CD8-positive, alpha-beta memory T cell (primary cell): ENCODE measurements around the gene PTPRM. TPM values are rescaled to one million over a fixed set of nuclear protein-coding genes. Genes with fewer than 3 reads are reported as not detected.

Source experiments
- CTCF ChIA-PET: fragments of 350-600 bp; sonication (Branson Sonifier 250); formaldehyde crosslinking; loops from one replicate; lab custom pipeline; 2021; ENCODE audit warnings: antibody characterized with exemption; lab: Charles Lee
- POLR2A ChIA-PET: fragments of 350-600 bp; sonication (Branson Sonifier 250); formaldehyde crosslinking; loops from one replicate; lab custom pipeline; 2021; ENCODE audit warnings: antibody characterized with exemption; lab: Charles Lee
- DNase-seq, 5 donors: peaks; one replicate each; pipeline versions ENCODE4 v3.0.0 to v3.0.0-alpha.2; 2020 to 2022; ENCODE audit warnings: mixed read lengths in 1 of 5
- H3K27ac ChIP-seq: one replicate; pipeline ENCODE4 v1.7.0; 2013; ENCODE audit warnings: low read depth, mild to moderate bottlenecking, low read length, moderate library complexity
- H3K27me3 ChIP-seq: 2 replicates; pipeline ENCODE4 v1.7.0; 2013; ENCODE audit warnings: low read length, mild to moderate bottlenecking; ENCODE audit not compliant: insufficient read depth, poor library complexity, severe bottlenecking
- H3K36me3 ChIP-seq: 2 replicates; pipeline ENCODE4 v1.7.0; 2013; ENCODE audit warnings: mild to moderate bottlenecking, low read length, moderate library complexity; ENCODE audit not compliant: insufficient read depth
- H3K4me1 ChIP-seq: 2 replicates; pipeline ENCODE4 v1.7.0; 2013; ENCODE audit warnings: mild to moderate bottlenecking, low read length, moderate library complexity; ENCODE audit not compliant: insufficient read depth
- H3K4me3 ChIP-seq: 2 replicates; pipeline ENCODE4 v1.7.0; 2013; ENCODE audit warnings: mild to moderate bottlenecking, low read length
- H3K9me3 ChIP-seq: 2 replicates; pipeline ENCODE4 v1.7.0; 2013; ENCODE audit warnings: mild to moderate bottlenecking, low read length
- H3K27ac Mint-ChIP-seq, 8 donors: one replicate each; pipeline ENCODE4 v1.8.0; 2020 to 2021; ENCODE audit warnings: mixed read lengths in 8 of 8, mild to moderate bottlenecking in 6 of 8, inconsistent platforms in 3 of 8, moderate library complexity in 3 of 8
- H3K27me3 Mint-ChIP-seq, 2 donors: one replicate each; pipeline ENCODE4 v1.8.0; 2020 to 2021; ENCODE audit warnings: mixed read lengths in 2 of 2, mild to moderate bottlenecking in 1 of 2, moderate library complexity in 1 of 2
- H3K36me3 Mint-ChIP-seq, 3 donors: one replicate each; pipeline ENCODE4 v1.8.0; 2020 to 2021; ENCODE audit warnings: mixed read lengths in 3 of 3, inconsistent platforms in 1 of 3, mild to moderate bottlenecking in 1 of 3
- H3K4me1 Mint-ChIP-seq, 3 donors: one replicate each; pipeline ENCODE4 v1.8.0; 2020 to 2021; ENCODE audit warnings: mixed read lengths in 3 of 3, inconsistent platforms in 1 of 3, mild to moderate bottlenecking in 1 of 3
- H3K4me3 Mint-ChIP-seq, 7 donors: one replicate each; pipeline ENCODE4 v1.8.0; 2020 to 2021; ENCODE audit warnings: mixed read lengths in 7 of 7, mild to moderate bottlenecking in 6 of 7, moderate library complexity in 4 of 7, inconsistent platforms in 2 of 7
- H3K9me3 Mint-ChIP-seq, 5 donors: one replicate each; pipeline ENCODE4 v1.8.0; 2020 to 2022; ENCODE audit warnings: mixed read lengths in 5 of 5, mild to moderate bottlenecking in 3 of 5, moderate library complexity in 2 of 5, inconsistent platforms in 1 of 5
- polyA plus RNA-seq: library from polyadenylated mRNA; unstranded; fragments of 300-500 nt; fragmentation: Illumina TruSeq; gene quantifications from one replicate; pipeline ENCODE4 v1.2.3, GENCODE V29; 2021
- total RNA-seq, 2 experiments: library from RNA; stranded (reverse); gene quantifications; one replicate each; pipeline ENCODE4 v1.2.3, GENCODE V29; 2021

PTPRM gene
- total and polyA plus RNA-seq, 3 experiments from 2014 or later = 3.9 to 7.4 (median 5.3) TPM

DNA sequence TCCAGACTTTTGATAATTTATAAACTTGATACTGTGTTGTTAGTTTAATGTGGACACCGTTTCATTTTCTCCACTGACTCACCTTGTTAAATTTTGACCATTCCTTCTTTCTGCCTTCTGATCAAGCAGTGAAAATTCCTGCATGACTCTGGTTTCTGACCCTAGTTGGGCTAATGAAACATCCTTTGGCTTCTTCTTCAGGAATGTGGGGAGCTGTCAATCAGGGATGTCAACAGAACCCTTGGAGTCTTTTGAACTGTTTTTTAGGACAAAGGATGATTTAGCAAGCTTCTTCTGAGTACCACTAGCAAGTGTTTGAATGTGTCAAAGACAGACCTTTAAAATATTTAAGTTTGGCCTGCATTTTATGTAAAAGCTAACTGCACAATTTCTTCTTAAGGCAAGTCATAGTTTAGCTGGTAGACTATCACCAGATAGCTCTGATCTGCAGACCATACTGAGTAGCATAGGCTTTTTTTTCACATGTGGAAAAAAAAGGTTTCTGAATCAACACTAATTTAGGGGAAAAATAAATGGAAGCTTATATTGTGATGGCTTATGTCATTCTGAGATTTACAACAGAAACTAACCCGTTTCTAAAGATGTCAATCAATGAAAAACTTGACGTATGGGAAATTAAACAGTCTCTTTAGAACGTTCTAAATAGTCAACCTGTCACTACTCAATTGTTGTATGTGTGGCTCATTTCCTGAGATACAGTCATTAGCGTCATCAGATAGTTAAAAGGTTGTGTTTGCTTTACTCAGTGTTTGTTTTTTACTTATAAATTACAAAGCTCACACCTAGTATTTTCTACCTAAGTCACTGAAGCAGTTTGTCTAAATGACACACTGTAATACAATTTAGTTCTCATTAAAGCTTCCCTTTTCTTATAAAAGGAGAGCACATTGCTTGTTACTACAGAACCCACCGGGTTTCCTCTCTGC lies 311.4 kb downstream of the PTPRM start:
- CTCF ChIA-PET = no interaction called here

GRCh38 chr18:7879717-7880116 lies 312.6 kb downstream of the PTPRM start:
- no peaks in the 10 kb centered on the region for H3K36me3 ChIP-seq
- Mint-ChIP-seq H3K27ac (peak overlapping the region in 1 of 8 donors; percentile 37), H3K27me3 (no peaks in the 10 kb centered on the region), H3K4me1 (no peaks in the 10 kb centered on the region), H3K4me3 (peak overlapping the region in 1 of 7 donors; percentile 33), H3K9me3 (peaks cover 0 to 10% (median 3%) of the 10 kb centered on the region in 5 donors), H3K36me3 (no peaks in the 10 kb centered on the region)
- DNase-seq = no peak
- H3K4me1 ChIP-seq = no peaks in the 10 kb centered on the region
- POLR2A ChIA-PET = no interaction called here
- H3K27ac ChIP-seq = no peak overlapping the region
- no peak overlapping the region for H3K4me3 ChIP-seq
- H3K9me3 ChIP-seq = no peaks in the 10 kb centered on the region
- CTCF ChIA-PET = no interaction called here
- H3K27me3 ChIP-seq = no peaks in the 10 kb centered on the region

More for the DNA sequence above, 311.4 kb downstream of the PTPRM start:
- Histone ChIP-seq H3K27ac (no peak overlapping the region), H3K9me3 (no peaks in the 10 kb centered on the region), H3K36me3 (no peaks in the 10 kb centered on the region), H3K4me3 (no peak overlapping the region), H3K27me3 (no peaks in the 10 kb centered on the region), H3K4me1 (no peaks in the 10 kb centered on the region)
- no peaks in the 10 kb centered on the region for H3K27me3 Mint-ChIP-seq
- no peak for DNase-seq
- H3K9me3 Mint-ChIP-seq = peaks cover 0 to 7% (median 0%) of the 10 kb centered on the region in 5 donors
- POLR2A ChIA-PET = no interaction called here
- H3K36me3 Mint-ChIP-seq = no peaks in the 10 kb centered on the region
- H3K4me3 Mint-ChIP-seq = no peak overlapping the region
- H3K27ac Mint-ChIP-seq = peak overlapping the region in 2 of 8 donors; percentile 10 to 45
- no peaks in the 10 kb centered on the region for H3K4me1 Mint-ChIP-seq

- CTCF ChIA-PET = no interaction called here
- no peaks in the 10 kb centered on the region for H3K27me3 ChIP-seq
- POLR2A ChIA-PET = no interaction called here
These were observed 318.7 kb downstream of the PTPRM start for GRCh38 chr18:7885865-7886264.

DNA sequence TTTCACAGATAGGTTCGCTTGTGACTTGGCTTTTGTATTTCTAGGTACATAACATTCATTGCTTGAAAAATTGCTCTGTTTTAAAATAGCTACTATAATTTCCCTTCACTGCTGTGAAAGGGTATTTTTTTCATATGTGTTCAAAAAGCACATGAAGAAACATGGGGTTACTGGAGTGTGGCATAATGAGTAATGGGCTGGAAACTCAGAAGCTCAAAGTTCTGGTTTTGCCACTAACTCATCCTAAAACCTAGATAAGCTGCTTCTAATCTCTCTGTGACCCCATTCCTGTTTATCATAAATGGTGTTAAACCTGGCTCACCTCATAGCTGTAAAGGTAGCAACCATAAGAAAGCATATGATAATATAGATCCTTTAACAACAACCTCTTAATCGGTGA lies 319.3 kb downstream of the PTPRM start:
- H3K27me3 Mint-ChIP-seq = no peaks in the 10 kb centered on the region
- ChIA-PET POLR2A (no interaction called here), CTCF (no interaction called here)
- H3K27me3 ChIP-seq = no peaks in the 10 kb centered on the region
- H3K4me3 Mint-ChIP-seq = peak overlapping the region in 1 of 7 donors; percentile 34
- H3K4me1 Mint-ChIP-seq = peaks cover 0 to 3% (median 0%) of the 10 kb centered on the region in 3 donors
- H3K9me3 ChIP-seq = no peaks in the 10 kb centered on the region
- H3K9me3 Mint-ChIP-seq = peaks cover 0 to 7% (median 2%) of the 10 kb centered on the region in 5 donors
- H3K4me3 ChIP-seq = no peak overlapping the region
- no peak for DNase-seq
- peak overlapping the region in 3 of 8 donors; percentile 17 to 88 (median 39) for H3K27ac Mint-ChIP-seq
- no peak overlapping the region for H3K27ac ChIP-seq
- no peaks in the 10 kb centered on the region for H3K36me3 ChIP-seq
- no peaks in the 10 kb centered on the region for H3K4me1 ChIP-seq
- H3K36me3 Mint-ChIP-seq = no peaks in the 10 kb centered on the region

More at GRCh38 chr18:7885865-7886264, 318.7 kb downstream of the PTPRM start:
- H3K4me3 Mint-ChIP-seq = peak overlapping the region in 3 of 7 donors; percentile 5 to 53 (median 41)
- DNase-seq = no peak
- H3K36me3 Mint-ChIP-seq = no peaks in the 10 kb centered on the region
- Histone ChIP-seq H3K4me3 (no peak overlapping the region), H3K9me3 (no peaks in the 10 kb centered on the region), H3K36me3 (no peaks in the 10 kb centered on the region), H3K4me1 (no peaks in the 10 kb centered on the region), H3K27ac (no peak overlapping the region)
- H3K9me3 Mint-ChIP-seq = peaks cover 0 to 7% (median 2%) of the 10 kb centered on the region in 5 donors
- no peaks in the 10 kb centered on the region for H3K27me3 Mint-ChIP-seq
- H3K4me1 Mint-ChIP-seq = peaks cover 0 to 3% (median 0%) of the 10 kb centered on the region in 3 donors
- H3K27ac Mint-ChIP-seq = peak overlapping the region in 2 of 8 donors; percentile 4 to 88

GRCh38 chr18:7889515-7889914 lies 322.4 kb downstream of the PTPRM start:
- H3K36me3 Mint-ChIP-seq = no peaks in the 10 kb centered on the region
- Histone ChIP-seq H3K27ac (no peak overlapping the region), H3K36me3 (no peaks in the 10 kb centered on the region), H3K4me1 (no peaks in the 10 kb centered on the region), H3K9me3 (no peaks in the 10 kb centered on the region), H3K27me3 (no peaks in the 10 kb centered on the region), H3K4me3 (no peak overlapping the region)
- ChIA-PET CTCF (no interaction called here), POLR2A (no interaction called here)
- H3K4me1 Mint-ChIP-seq = peaks cover 0 to 3% (median 0%) of the 10 kb centered on the region in 3 donors
- peaks cover 0 to 3% (median 0%) of the 10 kb centered on the region in 5 donors for H3K9me3 Mint-ChIP-seq
- H3K27me3 Mint-ChIP-seq = no peaks in the 10 kb centered on the region
- H3K27ac Mint-ChIP-seq = no peak overlapping the region
- no peak for DNase-seq
- H3K4me3 Mint-ChIP-seq = no peak overlapping the region

DNA sequence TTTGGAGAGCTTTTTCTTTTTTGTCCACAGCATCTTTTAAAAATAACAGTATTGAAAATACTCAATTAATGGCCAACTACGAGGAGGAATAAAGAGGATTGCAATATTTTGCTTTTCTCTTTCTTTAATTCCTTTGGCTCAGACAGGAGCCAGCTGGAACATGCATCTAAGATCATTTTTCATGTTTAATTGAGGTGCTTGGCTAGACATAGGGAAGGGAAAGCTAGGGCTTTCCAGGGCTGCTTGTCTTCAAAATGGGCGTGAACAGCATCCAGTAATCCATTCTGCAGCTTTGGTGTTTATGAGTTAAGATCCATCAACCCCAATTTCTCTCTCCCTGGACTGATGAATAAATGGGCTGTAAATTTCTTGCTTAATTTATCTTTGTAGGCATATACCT lies 323.0 kb downstream of the PTPRM start:
- no peaks in the 10 kb centered on the region for H3K9me3 ChIP-seq
- no peaks in the 10 kb centered on the region for H3K4me1 ChIP-seq
- no peak overlapping the region for H3K27ac ChIP-seq
- peaks cover 0 to 1% (median 0%) of the 10 kb centered on the region in 5 donors for H3K9me3 Mint-ChIP-seq
- H3K4me3 ChIP-seq = no peak overlapping the region
- no peaks in the 10 kb centered on the region for H3K27me3 ChIP-seq
- ChIA-PET CTCF (no interaction called here), POLR2A (no interaction called here)
- no peak overlapping the region for H3K27ac Mint-ChIP-seq
- H3K4me3 Mint-ChIP-seq = no peak overlapping the region
- no peaks in the 10 kb centered on the region for H3K36me3 ChIP-seq
- H3K27me3 Mint-ChIP-seq = no peaks in the 10 kb centered on the region
- no peak for DNase-seq
- H3K4me1 Mint-ChIP-seq = peaks cover 0 to under 1% (median 0%) of the 10 kb centered on the region in 3 donors
- H3K36me3 Mint-ChIP-seq = no peaks in the 10 kb centered on the region

- Histone ChIP-seq H3K4me1 (no peaks in the 10 kb centered on the region), H3K27ac (no peak overlapping the region), H3K9me3 (no peaks in the 10 kb centered on the region), H3K36me3 (no peaks in the 10 kb centered on the region), H3K27me3 (no peaks in the 10 kb centered on the region), H3K4me3 (no peak overlapping the region)
- no peak for DNase-seq
- Mint-ChIP-seq H3K27me3 (no peaks in the 10 kb centered on the region), H3K36me3 (no peaks in the 10 kb centered on the region), H3K4me3 (no peak overlapping the region), H3K4me1 (peaks cover 0 to 4% (median 0%) of the 10 kb centered on the region in 3 donors), H3K9me3 (no peaks in the 10 kb centered on the region), H3K27ac (no peak overlapping the region)
- ChIA-PET POLR2A (no interaction called here), CTCF (no interaction called here)
These were observed 325.4 kb downstream of the PTPRM start for GRCh38 chr18:7892556-7892955.

- CTCF ChIA-PET = no interaction called here
- Mint-ChIP-seq H3K4me3 (no peak overlapping the region), H3K9me3 (no peaks in the 10 kb centered on the region), H3K27ac (peak overlapping the region in 1 of 8 donors; percentile 50), H3K4me1 (peaks cover 0 to 4% (median 0%) of the 10 kb centered on the region in 3 donors), H3K36me3 (no peaks in the 10 kb centered on the region), H3K27me3 (no peaks in the 10 kb centered on the region)
- POLR2A ChIA-PET = no interaction called here
- H3K4me3 ChIP-seq = no peak overlapping the region
- no peaks in the 10 kb centered on the region for H3K4me1 ChIP-seq
- no peaks in the 10 kb centered on the region for H3K9me3 ChIP-seq
- no peak for DNase-seq
- no peaks in the 10 kb centered on the region for H3K36me3 ChIP-seq
- H3K27me3 ChIP-seq = no peaks in the 10 kb centered on the region
- no peak overlapping the region for H3K27ac ChIP-seq
These were observed 327.5 kb downstream of the PTPRM start for GRCh38 chr18:7894592-7894991.
